Breast epithelium (tissue), 3 donors: ENCODE data around the gene MEF2C.

ENCODE experiments used
- CTCF ChIP-seq, 3 donors: fragments of 450-650 bp; IDR thresholded peaks; one replicate each; pipeline ENCODE4 v1.5.1; 2016 to 2017; ENCODE audit warnings: antibody characterized with exemption in 3 of 3, mild to moderate bottlenecking in 3 of 3, moderate library complexity in 3 of 3
- POLR2A ChIP-seq: fragments of 450-650 bp; IDR thresholded peaks from one replicate; pipeline ENCODE4 v1.6.1; 2016; ENCODE audit warnings: antibody characterized with exemption, mild to moderate bottlenecking, moderate library complexity
- POLR2AphosphoS5 ChIP-seq, 3 donors: sonication (generic); formaldehyde crosslinking; IDR thresholded peaks; one replicate each; pipeline ENCODE4 v1.6.1; 2017; ENCODE audit warnings: antibody characterized with exemption in 3 of 3

- TF ChIP-seq CTCF (IDR thresholded peaks at IDR 0.05): no peak
- no peak for TF ChIP-seq POLR2A
- no peak for TF ChIP-seq POLR2AphosphoS5 (IDR thresholded peaks at IDR 0.05)
Measured at GRCh38 chr5:88667496-88668201, 215.3 kb downstream of the MEF2C start.
